DOHH2 (cell line): ENCODE results near the gene POLD3.

Experiments used
- H3F3A ChIP-seq: fragments of 200-600 bp; sonication (generic), shearing (Covaris generic); 2 replicates; pipeline ENCODE4 v1.6.0; 2016; ENCODE audit warnings: antibody characterized with exemption, mild to moderate bottlenecking; ENCODE audit not compliant: control insufficient read depth, insufficient read depth
- H3K27ac ChIP-seq: fragments of 200-600 bp; sonication (generic); 2 replicates; pipeline ENCODE4 v1.5.1; 2014; ENCODE audit warnings: low read depth, mild to moderate bottlenecking, low read length, moderate library complexity
- H3K27me3 ChIP-seq: fragments of 200-600 bp; sonication (generic); 2 replicates; pipeline ENCODE4 v1.6.1; 2014; ENCODE audit warnings: mild to moderate bottlenecking, low read length, mixed read lengths; ENCODE audit not compliant: control insufficient read depth
- H3K36me3 ChIP-seq: fragments of 200-600 bp; sonication (generic); 2 replicates; pipeline ENCODE4 v1.6.1; 2014; ENCODE audit warnings: mild to moderate bottlenecking, low read length, moderate library complexity, mixed read lengths; ENCODE audit not compliant: control insufficient read depth
- H3K4me1 ChIP-seq: fragments of 200-600 bp; sonication (generic); 2 replicates; pipeline ENCODE4 v1.6.1; 2014; ENCODE audit warnings: mild to moderate bottlenecking, low read length, mixed read lengths; ENCODE audit not compliant: control insufficient read depth
- H3K4me2 ChIP-seq: fragments of 200-600 bp; sonication (generic); 2 replicates; pipeline ENCODE4 v1.6.0; 2014; ENCODE audit warnings: mild to moderate bottlenecking, low read length, moderate library complexity
- H3K4me3 ChIP-seq: fragments of 200-600 bp; sonication (generic); 2 replicates; pipeline ENCODE4 v1.5.1; 2014; ENCODE audit warnings: mild to moderate bottlenecking, low read length, mixed read lengths
- H3K79me2 ChIP-seq: fragments of 200-600 bp; sonication (generic); 2 replicates; pipeline ENCODE4 v1.6.1; 2014; ENCODE audit warnings: mild to moderate bottlenecking, low read length, mixed read lengths; ENCODE audit not compliant: control insufficient read depth
- H3K9me2 ChIP-seq: fragments of 200-600 bp; sonication (generic); replicated peaks from 2 replicates; pipeline ENCODE4 v1.6.1; 2014; ENCODE audit warnings: mild to moderate bottlenecking, low read length, mixed read lengths; ENCODE audit not compliant: control insufficient read depth
- H3K9me3 ChIP-seq: fragments of 200-600 bp; sonication (generic); 2 replicates; pipeline ENCODE4 v1.6.1; 2014; ENCODE audit warnings: antibody characterized with exemption, low read length, mixed read lengths; ENCODE audit not compliant: control insufficient read depth, insufficient read depth
- H4K20me1 ChIP-seq: fragments of 200-600 bp; sonication (generic); 2 replicates; pipeline ENCODE4 v1.6.0; 2014; ENCODE audit warnings: low read depth, mild to moderate bottlenecking, antibody characterized with exemption, low read length, moderate library complexity; ENCODE audit not compliant: control insufficient read depth, insufficient read depth
- CTCF ChIP-seq: fragments of 200-600 bp; sonication (generic); IDR thresholded peaks from one replicate; pipeline ENCODE4 v1.5.1; 2014; ENCODE audit warnings: antibody characterized with exemption, mild to moderate bottlenecking, low read depth, low read length; ENCODE audit not compliant: poor library complexity, severe bottlenecking
- EZH2phosphoT487 ChIP-seq: fragments of 200-600 bp; sonication (generic); IDR thresholded peaks from 2 replicates; pipeline ENCODE4 v1.6.1; 2017; ENCODE audit warnings: borderline replicate concordance, mild to moderate bottlenecking, antibody characterized with exemption, low read length, moderate library complexity, mixed read lengths

POLD3 gene

GRCh38 chr11:74626130-74626529 is 33.7 kb downstream of the POLD3 start:
- Histone ChIP-seq H3K4me3 (no peak overlapping the region), H3K9me3 (no peaks in the 10 kb centered on the region), H3F3A (no peaks in the 10 kb centered on the region), H3K27me3 (no peaks in the 10 kb centered on the region), H3K4me2 (no peak overlapping the region), H4K20me1 (no peaks in the 10 kb centered on the region), H3K27ac (no peak overlapping the region), H3K4me1 (no peaks in the 10 kb centered on the region), H3K79me2 (0 out of 2 replicates have a peak, but pooled peaks cover 3% of the 10 kb centered on the region), H3K36me3 (peaks cover 78% of the 10 kb centered on the region), H3K9me2 (no peaks in the 10 kb centered on the region)
- TF ChIP-seq CTCF, result no peak
- TF ChIP-seq EZH2phosphoT487, result no peak

GRCh38 chr11:74626604-74627003 is 34.2 kb downstream of the POLD3 start:
- no peaks in the 10 kb centered on the region for H3F3A ChIP-seq
- no peak for TF ChIP-seq CTCF
- no peak for TF ChIP-seq EZH2phosphoT487
- H3K4me3 ChIP-seq, result no peak overlapping the region
- H3K27me3 ChIP-seq, result no peaks in the 10 kb centered on the region
- no peaks in the 10 kb centered on the region for H3K9me3 ChIP-seq
- 0 out of 2 replicates have a peak, but pooled peaks cover 3% of the 10 kb centered on the region for H3K79me2 ChIP-seq
- H3K4me1 ChIP-seq, result no peaks in the 10 kb centered on the region
- peaks cover 75% of the 10 kb centered on the region for H3K36me3 ChIP-seq
- H3K4me2 ChIP-seq, result no peak overlapping the region
- no peaks in the 10 kb centered on the region for H4K20me1 ChIP-seq
- H3K9me2 ChIP-seq, result no peaks in the 10 kb centered on the region
- no peak overlapping the region for H3K27ac ChIP-seq

GRCh38 chr11:74627381-74627780 is 35.0 kb downstream of the POLD3 start:
- H3K4me2 ChIP-seq, result no peak overlapping the region
- H3K27ac ChIP-seq, result no peak overlapping the region
- H3K36me3 ChIP-seq, result peaks cover 82% of the 10 kb centered on the region
- H3K27me3 ChIP-seq, result no peaks in the 10 kb centered on the region
- H3K9me2 ChIP-seq, result no peaks in the 10 kb centered on the region
- H3K79me2 ChIP-seq, result 0 out of 2 replicates have a peak, but pooled peaks cover 3% of the 10 kb centered on the region
- no peak for TF ChIP-seq CTCF
- TF ChIP-seq EZH2phosphoT487, result no peak
- H3K4me1 ChIP-seq, result no peaks in the 10 kb centered on the region
- H3K9me3 ChIP-seq, result no peaks in the 10 kb centered on the region
- H4K20me1 ChIP-seq, result no peaks in the 10 kb centered on the region
- H3K4me3 ChIP-seq, result no peak overlapping the region
- H3F3A ChIP-seq, result no peaks in the 10 kb centered on the region
